Right forelimb (tissue), 1 donor: Measurements from ENCODE around the gene CELA3A.
A peak's percentile ranks its signal among the peaks of the same experiment; 100 is the strongest.
"Not testable (repeated sequence)": the region's sequence is repeated elsewhere in the genome, so short reads cannot be mapped to it uniquely, and the experiment has no call there.

Experiments used
- DNase-seq: peaks from one replicate; pipeline ENCODE4 v3.0.0-alpha.2; 2018

Gene CELA3A

GRCh38 chr1:21982122-21982521, 19.3 kb upstream of the CELA3A start:
- not testable (repeated sequence) for DNase-seq

- not testable (repeated sequence) for DNase-seq
These were observed 17.9 kb upstream of the CELA3A start for GRCh38 chr1:21983539-21983938.

- DNase-seq, result not testable (repeated sequence)
These were observed 15.6 kb upstream of the CELA3A start for GRCh38 chr1:21985893-21986292.

- not testable (repeated sequence) for DNase-seq
These were observed 15.1 kb upstream of the CELA3A start for GRCh38 chr1:21986386-21986785.

GRCh38 chr1:21989672-21990393, 11.6 kb upstream of the CELA3A start:
- DNase-seq, result not testable (repeated sequence)

- DNase-seq, result not testable (repeated sequence)
These were observed 9.3 kb upstream of the CELA3A start for GRCh38 chr1:21992186-21992585.

GRCh38 chr1:21994716-21995115, 6.7 kb upstream of the CELA3A start:
- not testable (repeated sequence) for DNase-seq

GRCh38 chr1:21996663-21996970, 4.8 kb upstream of the CELA3A start:
- DNase-seq, result not testable (repeated sequence)

- not testable (repeated sequence) for DNase-seq
These were observed 3.4 kb upstream of the CELA3A start for GRCh38 chr1:21997891-21998623.

GRCh38 chr1:21998624-21999294, 2.7 kb upstream of the CELA3A start:
- not testable (repeated sequence) for DNase-seq

- DNase-seq, result not testable (repeated sequence)
These were observed 1.8 kb upstream of the CELA3A start for GRCh38 chr1:21999645-22000044.

GRCh38 chr1:22002461-22002860, 1.0 kb downstream of the CELA3A start:
- not testable (repeated sequence) for DNase-seq

GRCh38 chr1:22002875-22003274, 1.4 kb downstream of the CELA3A start:
- DNase-seq, result not testable (repeated sequence)

GRCh38 chr1:22003959-22004358, 2.5 kb downstream of the CELA3A start:
- not testable (repeated sequence) for DNase-seq

- not testable (repeated sequence) for DNase-seq
These were observed 4.0 kb downstream of the CELA3A start for GRCh38 chr1:22005261-22006149.

GRCh38 chr1:22006736-22007135, 5.3 kb downstream of the CELA3A start:
- DNase-seq, result not testable (repeated sequence)

- not testable (repeated sequence) for DNase-seq
These were observed 5.8 kb downstream of the CELA3A start for GRCh38 chr1:22007262-22007661.

GRCh38 chr1:22009566-22009965, 8.1 kb downstream of the CELA3A start:
- DNase-seq, result not testable (repeated sequence)

GRCh38 chr1:22012752-22013151, 11.3 kb downstream of the CELA3A start:
- DNase-seq, result not testable (repeated sequence)

- not testable (repeated sequence) for DNase-seq
These were observed 13.2 kb downstream of the CELA3A start for GRCh38 chr1:22014575-22015206.

- peak; percentile 42 for DNase-seq
These were observed 17.4 kb downstream of the CELA3A start for GRCh38 chr1:22018583-22019559.
